GM18870 (cell line): ENCODE measurements around the gene NKPD1.

ENCODE experiments used
- ATAC-seq: cut with Tn5 transposase; IDR thresholded peaks from one replicate; pipeline ENCODE4 v1.9.1; 2021; ENCODE audit warnings: moderate library complexity; ENCODE audit not compliant: unreplicated experiment

The NKPD1 gene

DNA sequence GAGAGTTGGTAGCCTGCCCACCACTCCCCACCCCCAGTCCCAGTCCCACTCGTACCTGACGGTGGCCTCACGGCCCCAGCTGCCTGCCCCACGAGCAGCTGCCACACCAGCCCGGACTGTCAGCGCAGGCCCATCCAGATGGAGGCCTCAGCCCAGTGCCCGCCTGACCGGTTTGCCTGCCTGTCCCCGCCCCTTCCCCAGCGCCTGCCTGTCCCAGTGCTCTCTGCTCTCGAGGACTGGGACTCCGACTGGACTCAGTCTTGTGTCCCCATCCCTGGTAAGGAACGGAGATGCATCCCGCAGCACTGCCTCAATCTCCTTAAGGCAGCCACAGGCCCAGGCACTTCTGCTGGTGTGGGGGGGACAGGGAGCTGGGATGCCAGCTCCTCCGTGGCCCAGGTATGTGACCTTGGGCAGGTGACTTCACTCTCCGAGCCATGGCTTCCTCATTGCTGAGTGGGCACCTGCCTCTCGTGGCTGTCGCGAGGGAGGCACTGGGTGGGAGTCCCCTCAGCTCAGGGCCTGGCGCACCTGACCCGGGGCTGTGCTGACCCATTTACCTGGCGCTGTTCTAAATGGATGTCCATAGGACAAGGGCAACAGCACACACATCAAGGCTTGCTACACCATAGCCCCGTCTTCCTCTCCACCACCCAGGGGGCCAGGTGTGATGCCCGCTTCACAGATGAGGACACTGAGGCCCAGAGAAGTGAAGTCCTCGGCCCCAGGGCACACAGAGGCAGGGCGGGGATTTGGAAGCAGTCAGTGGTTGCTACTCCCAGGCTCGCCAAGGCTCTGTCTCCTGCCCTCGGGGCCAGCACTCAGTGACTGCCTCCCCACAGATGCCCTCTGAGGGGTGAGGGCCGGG is at the start of gene NKPD1:
Gene NKPD1 (minus strand): TSS at position 113 of the 868 bp plus-strand sequence. CDS start 832 bp downstream, outside the sequence.
- ATAC-seq: no peak

GRCh38 chr19:45206328-45206727 is 45.5 kb upstream of the NKPD1 start:
- no peak for ATAC-seq

DNA sequence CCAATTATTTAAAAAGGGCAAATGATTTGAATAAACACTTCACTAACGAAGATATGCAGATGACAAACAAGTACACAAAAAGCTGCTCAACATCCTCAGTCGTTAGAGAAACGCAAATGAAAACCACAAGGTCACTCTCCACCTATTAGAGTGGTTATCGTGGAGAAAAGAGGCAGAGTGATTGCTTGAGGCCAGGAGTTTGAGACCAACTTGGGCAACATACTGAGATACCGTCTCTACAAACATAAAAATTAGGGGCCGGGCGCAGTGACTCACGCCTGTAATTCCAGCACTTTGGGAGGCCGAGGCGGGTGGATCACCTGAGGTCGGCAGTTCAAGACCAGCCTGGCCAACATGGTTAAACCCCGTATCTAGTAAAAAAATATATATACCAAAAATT is 45.0 kb upstream of the NKPD1 start:
- no peak for ATAC-seq

GRCh38 chr19:45202637-45203036 is 41.9 kb upstream of the NKPD1 start:
- ATAC-seq: no peak

DNA sequence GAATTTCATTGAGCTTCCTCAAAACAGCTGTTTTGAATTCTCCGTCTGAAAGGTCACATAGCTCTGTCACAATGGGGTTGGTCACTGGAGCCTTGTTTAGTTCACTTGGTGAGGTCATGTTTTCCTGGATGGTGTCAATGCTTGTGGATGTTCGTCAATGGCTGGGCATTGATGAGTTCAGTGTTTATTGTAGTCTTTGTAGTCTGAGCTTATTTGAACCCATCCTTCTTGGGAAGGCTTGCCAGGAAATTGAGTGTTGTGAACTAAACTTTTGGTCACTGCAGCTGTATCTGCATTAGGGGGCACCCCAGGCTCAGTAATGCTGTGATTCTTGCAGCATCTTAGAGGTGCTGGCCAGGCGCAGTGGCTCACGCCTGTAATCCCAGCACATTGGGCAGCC is 39.8 kb upstream of the NKPD1 start:
- no peak for ATAC-seq

GRCh38 chr19:45195764-45196163 is 35.0 kb upstream of the NKPD1 start:
- no peak for ATAC-seq

GRCh38 chr19:45191375-45191774 is 30.6 kb upstream of the NKPD1 start:
- ATAC-seq: no peak

GRCh38 chr19:45189971-45190370 is 29.2 kb upstream of the NKPD1 start:
- no peak for ATAC-seq

GRCh38 chr19:45187421-45188100 is 26.8 kb upstream of the NKPD1 start:
- ATAC-seq: no peak

DNA sequence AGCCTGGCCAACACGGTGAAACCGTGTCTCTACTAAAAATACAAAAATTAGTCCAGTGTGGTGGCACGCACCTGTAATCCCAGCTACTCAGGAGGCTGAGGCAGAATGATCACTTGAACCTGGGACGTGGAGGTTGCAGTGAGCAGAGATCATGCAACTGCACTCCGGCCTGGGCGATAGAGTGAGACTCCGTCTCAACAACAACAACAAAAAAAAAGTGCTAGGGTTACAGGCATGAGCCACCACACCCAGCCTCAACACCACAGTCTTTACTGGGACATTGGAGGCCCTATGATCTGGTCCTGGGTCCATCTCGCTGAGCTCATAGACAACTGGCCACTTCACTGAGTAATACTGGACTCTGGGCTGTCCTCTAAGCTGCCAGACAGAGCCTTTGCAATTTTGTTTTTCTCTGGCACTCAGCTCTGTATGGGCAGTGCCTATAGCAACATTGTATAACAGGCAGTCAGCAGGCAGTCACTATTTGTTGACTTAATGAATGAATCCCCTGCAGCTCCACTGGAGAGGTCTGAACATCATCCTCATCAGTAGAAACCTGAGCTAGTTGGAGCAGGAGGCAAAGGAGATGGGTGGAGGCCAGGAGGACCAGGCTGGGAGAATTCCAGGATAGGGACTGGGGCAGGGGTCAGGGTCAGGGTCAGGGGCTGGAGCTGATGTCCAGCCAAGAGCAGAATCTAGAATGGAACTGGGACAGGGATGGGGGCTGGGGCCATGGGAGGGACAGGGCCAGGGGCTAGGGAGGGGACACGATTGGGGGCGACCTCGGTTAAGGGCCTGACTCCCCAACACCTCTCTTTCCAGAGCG is 25.9 kb upstream of the NKPD1 start:
- no peak for ATAC-seq

- no peak for ATAC-seq
Observed at GRCh38 chr19:45184115-45184514, 23.3 kb upstream of the NKPD1 start.

GRCh38 chr19:45182758-45183157 is 22.0 kb upstream of the NKPD1 start:
- no peak for ATAC-seq

GRCh38 chr19:45180936-45181335 is 20.2 kb upstream of the NKPD1 start:
- no peak for ATAC-seq

- no peak for ATAC-seq
Observed at GRCh38 chr19:45179892-45180370, 19.1 kb upstream of the NKPD1 start.

DNA sequence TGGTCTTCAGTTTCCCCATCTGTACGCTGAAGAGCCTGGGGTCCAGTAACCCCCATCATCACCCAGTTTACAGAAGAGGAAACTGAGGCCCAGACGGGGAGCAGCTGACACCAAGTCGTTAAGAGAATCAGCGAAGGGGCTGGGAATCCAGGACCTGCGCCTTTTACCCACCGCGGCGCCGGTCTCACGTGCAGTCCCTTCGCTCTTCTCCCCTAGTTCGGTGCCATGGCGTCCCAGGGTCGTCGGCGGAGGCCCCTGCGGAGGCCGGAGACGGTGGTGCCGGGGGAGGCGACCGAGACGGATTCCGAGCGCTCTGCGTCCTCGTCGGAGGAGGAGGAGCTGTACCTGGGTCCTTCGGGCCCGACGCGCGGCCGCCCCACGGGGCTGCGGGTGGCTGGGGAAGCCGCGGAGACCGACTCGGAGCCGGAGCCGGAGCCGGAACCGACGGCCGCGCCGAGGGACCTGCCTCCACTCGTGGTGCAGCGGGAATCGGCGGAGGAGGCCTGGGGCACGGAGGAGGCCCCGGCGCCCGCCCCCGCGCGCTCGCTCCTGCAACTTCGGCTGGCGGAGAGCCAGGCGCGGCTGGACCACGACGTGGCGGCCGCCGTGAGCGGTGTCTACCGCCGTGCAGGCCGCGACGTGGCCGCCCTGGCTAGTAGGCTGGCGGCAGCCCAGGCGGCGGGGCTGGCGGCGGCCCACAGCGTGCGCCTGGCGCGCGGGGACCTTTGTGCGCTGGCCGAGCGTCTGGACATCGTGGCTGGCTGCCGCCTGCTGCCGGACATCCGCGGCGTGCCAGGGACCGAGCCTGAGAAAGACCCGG is 18.5 kb upstream of the NKPD1 start:
- ATAC-seq: no peak

GRCh38 chr19:45178262-45179071 is 17.7 kb upstream of the NKPD1 start, which contains the start of gene BLOC1S3:
Gene BLOC1S3 (plus strand): TSS chr19:45178784. CDS start chr19:45179297, 513 bp downstream.
- ATAC-seq: peak; percentile 86

- ATAC-seq: no peak
Observed at GRCh38 chr19:45177817-45178261, 17.1 kb upstream of the NKPD1 start, which contains the start of gene TRAPPC6A. Gene TRAPPC6A (minus strand): TSS chr19:45178237. CDS start chr19:45178218, 19 bp downstream.

DNA sequence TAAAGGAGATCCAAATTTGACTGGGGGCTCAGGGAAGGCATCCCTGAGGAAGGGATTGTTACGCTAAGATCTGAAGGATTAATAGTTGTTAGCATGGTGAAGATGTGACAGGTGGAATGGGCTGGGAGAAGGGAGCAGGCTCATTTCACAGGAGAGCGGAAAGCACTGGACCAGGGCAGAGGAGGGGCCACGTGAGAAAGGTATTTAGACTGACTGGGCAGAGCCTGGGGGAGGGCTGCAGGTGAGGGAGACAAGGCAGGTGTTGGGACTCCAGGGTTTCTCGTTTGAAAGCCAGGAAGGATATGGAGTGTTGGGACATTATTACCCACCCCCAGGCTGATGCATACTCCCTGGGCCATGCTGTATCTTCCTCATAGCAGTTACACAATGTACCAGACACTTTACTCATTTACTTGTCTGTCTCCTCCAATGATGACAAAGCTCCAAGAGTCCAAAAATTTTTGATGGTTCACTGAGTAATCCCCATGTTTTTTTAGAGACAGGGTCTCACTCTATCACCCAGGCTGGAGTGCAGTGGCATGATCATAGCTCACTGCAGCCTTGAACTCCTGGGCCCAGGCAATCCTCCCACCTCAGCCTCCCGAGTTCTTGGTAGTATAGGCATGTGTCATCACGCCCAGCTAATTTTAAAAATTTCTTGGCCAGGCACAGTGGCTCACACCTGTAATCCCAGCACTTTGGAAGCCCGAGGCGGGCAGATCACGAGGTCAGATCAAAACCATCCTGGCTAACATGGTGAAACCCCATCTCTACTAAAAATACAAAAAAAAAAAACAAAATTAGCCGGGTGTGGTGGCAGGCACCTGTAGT is 14.9 kb upstream of the NKPD1 start:
- ATAC-seq: no peak
